Osteoblast (primary cell): Measurements from ENCODE around the gene BAG3. TPM values are rescaled to one million over a fixed set of nuclear protein-coding genes. Genes with fewer than 3 reads are reported as not detected.

Source experiments
- DNase-seq: peaks from one replicate; pipeline ENCODE4 v3.0.0; 2011; ENCODE audit warnings: low spot score, mixed read lengths; ENCODE audit not compliant: insufficient read length; ENCODE audit errors: missing footprints
- H2AFZ ChIP-seq: 2 replicates; pipeline ENCODE4 v1.6.0; 2011; ENCODE audit warnings: mild to moderate bottlenecking, low read length
- H3K27ac ChIP-seq: 2 replicates; pipeline ENCODE4 v1.5.1; 2011; ENCODE audit warnings: mild to moderate bottlenecking, low read depth, low read length, moderate library complexity
- H3K27me3 ChIP-seq: 2 replicates; pipeline ENCODE4 v1.6.0; 2012; ENCODE audit warnings: mild to moderate bottlenecking, control low read depth, inconsistent platforms, low read length, moderate library complexity; ENCODE audit not compliant: insufficient read depth
- H3K36me3 ChIP-seq: 2 replicates; pipeline ENCODE4 v1.5.1; 2011; ENCODE audit warnings: mild to moderate bottlenecking, low read length, control low read depth, moderate library complexity; ENCODE audit not compliant: insufficient read depth
- H3K4me1 ChIP-seq: 2 replicates; pipeline ENCODE4 v1.5.1; 2011; ENCODE audit warnings: mild to moderate bottlenecking, low read length, control low read depth, moderate library complexity; ENCODE audit not compliant: insufficient read depth
- H3K4me2 ChIP-seq: 2 replicates; pipeline ENCODE4 v1.6.0; 2011; ENCODE audit warnings: mild to moderate bottlenecking, low read length; ENCODE audit not compliant: insufficient read depth
- H3K4me3 ChIP-seq: fragments of 200-600 bp; sonication (generic); 3 replicates; pipeline ENCODE4 v1.5.1; 2012; ENCODE audit warnings: mild to moderate bottlenecking, low read length, inconsistent platforms; ENCODE audit not compliant: insufficient read depth
- H3K79me2 ChIP-seq: 2 replicates; pipeline ENCODE4 v1.6.0; 2012; ENCODE audit warnings: mild to moderate bottlenecking, low read length, control low read depth, inconsistent platforms; ENCODE audit not compliant: insufficient read depth
- H3K9me3 ChIP-seq: 2 replicates; pipeline ENCODE4 v1.5.1; 2011; ENCODE audit warnings: low read depth, low read length, control low read depth
- H4K20me1 ChIP-seq: 2 replicates; pipeline ENCODE4 v1.6.0; 2012; ENCODE audit warnings: mild to moderate bottlenecking, low read length, control low read depth; ENCODE audit not compliant: insufficient read depth
- total RNA-seq: library from RNA; depleted of rRNA; stranded (reverse); fragments of >200 nt; gene quantifications from 2 replicates; pipeline ENCODE4 v1.2.3, GENCODE V29; 2012
- TF ChIP-seq, protein P1 (sequence below): IDR thresholded peaks from 2 replicates; pipeline ENCODE4 v1.5.1; 2011; ENCODE audit warnings: mild to moderate bottlenecking, low read depth, low read length, moderate library complexity; ENCODE audit errors: extremely low read depth

Gene BAG3
- total RNA-seq, 1 donor = 12.7 TPM

DNA sequence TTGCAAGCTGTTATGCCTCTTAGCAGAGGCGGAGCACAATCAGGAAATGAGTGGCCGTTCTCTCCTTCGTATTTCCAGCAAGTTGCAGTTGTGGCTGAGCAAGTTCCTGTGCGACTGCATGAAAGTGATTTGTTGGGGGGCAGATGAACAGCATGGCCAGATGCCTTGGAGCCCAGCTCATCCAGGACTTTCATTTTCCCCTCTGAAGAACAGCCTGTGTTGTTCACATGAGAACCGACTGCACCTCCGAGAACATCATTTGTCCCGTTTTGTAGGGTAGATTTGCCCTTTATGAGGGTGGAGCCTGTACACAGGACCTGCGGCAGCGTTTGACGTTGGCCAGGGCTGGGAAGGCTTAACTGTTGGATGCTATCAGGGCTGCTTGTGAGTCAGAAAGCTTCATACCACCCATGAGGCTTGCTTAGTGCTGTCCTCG is 4.4 kb downstream of the BAG3 start:
- TF ChIP-seq, protein P1, sequence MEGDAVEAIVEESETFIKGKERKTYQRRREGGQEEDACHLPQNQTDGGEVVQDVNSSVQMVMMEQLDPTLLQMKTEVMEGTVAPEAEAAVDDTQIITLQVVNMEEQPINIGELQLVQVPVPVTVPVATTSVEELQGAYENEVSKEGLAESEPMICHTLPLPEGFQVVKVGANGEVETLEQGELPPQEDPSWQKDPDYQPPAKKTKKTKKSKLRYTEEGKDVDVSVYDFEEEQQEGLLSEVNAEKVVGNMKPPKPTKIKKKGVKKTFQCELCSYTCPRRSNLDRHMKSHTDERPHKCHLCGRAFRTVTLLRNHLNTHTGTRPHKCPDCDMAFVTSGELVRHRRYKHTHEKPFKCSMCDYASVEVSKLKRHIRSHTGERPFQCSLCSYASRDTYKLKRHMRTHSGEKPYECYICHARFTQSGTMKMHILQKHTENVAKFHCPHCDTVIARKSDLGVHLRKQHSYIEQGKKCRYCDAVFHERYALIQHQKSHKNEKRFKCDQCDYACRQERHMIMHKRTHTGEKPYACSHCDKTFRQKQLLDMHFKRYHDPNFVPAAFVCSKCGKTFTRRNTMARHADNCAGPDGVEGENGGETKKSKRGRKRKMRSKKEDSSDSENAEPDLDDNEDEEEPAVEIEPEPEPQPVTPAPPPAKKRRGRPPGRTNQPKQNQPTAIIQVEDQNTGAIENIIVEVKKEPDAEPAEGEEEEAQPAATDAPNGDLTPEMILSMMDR = no peak
- peaks cover 11% of the 10 kb centered on the region for H3K36me3 ChIP-seq

DNA sequence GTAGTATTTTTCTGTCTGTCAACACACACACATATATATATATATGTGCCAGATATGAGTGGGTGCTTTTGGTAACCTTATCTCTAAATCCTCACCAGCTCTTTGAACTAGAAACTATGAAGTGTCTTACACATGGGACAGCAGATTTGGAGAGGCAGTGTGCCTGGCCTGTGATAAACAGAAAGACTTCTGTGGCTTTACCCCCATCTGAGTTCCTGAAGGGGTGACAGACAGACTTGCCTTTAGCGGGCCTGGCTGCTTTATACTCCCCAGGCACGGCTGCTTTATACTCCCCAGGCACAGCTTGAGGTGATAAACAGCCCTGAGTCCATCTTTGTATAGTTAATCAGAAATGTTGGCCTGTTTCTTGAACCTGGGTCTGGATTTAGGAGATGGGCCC is 5.6 kb downstream of the BAG3 start:
- Histone ChIP-seq H4K20me1 (peaks cover 87% of the 10 kb centered on the region), H3K4me1 (peaks cover 65% of the 10 kb centered on the region), H3K36me3 (peaks cover 11% of the 10 kb centered on the region)

More for the DNA sequence above, 4.4 kb downstream of the BAG3 start:
- DNase-seq = peak; percentile 93
- Histone ChIP-seq H3K79me2 (peaks cover 91% of the 10 kb centered on the region), H3K4me3 (peak overlapping the region; percentile 55), H3K9me3 (no peaks in the 10 kb centered on the region), H3K27me3 (no peaks in the 10 kb centered on the region), H4K20me1 (peaks cover 80% of the 10 kb centered on the region), H2AFZ (peak overlapping the region; percentile 63), H3K4me1 (peaks cover 66% of the 10 kb centered on the region), H3K4me2 (peak overlapping the region; percentile 94), H3K27ac (peak overlapping the region; percentile 74)

DNA sequence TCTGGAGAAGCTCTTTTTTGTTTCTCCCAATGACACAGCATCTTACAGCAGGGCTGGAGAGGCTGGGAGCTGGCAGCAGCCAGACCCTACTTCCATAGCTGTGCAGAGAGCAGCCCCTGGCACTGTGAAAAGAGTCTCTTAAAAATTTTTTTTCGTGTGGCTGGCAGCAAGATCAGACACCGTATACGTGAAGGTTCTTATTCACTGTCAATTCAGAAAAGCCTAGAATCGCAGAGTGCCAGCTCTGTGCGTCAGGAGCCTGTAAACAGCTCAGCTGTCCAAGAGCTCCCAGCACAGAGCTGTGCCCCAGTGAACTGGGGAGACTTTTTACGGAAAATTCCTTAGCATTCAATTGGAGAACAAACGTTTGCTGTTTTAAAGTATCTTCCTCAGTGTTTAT is 6.5 kb downstream of the BAG3 start:
- Histone ChIP-seq H3K27ac (peak overlapping the region; percentile 74), H3K9me3 (no peaks in the 10 kb centered on the region), H3K4me2 (peak overlapping the region; percentile 71), H3K4me3 (no peak overlapping the region), H3K4me1 (peaks cover 65% of the 10 kb centered on the region), H3K27me3 (no peaks in the 10 kb centered on the region), H4K20me1 (peaks cover 85% of the 10 kb centered on the region), H3K36me3 (peaks cover 11% of the 10 kb centered on the region), H2AFZ (no peak overlapping the region), H3K79me2 (peaks cover 99% of the 10 kb centered on the region)
- TF ChIP-seq, protein P1 = no peak
- no peak for DNase-seq

More for the DNA sequence above, 5.6 kb downstream of the BAG3 start:
- Histone ChIP-seq H3K9me3 (no peaks in the 10 kb centered on the region), H3K4me2 (no peak overlapping the region), H3K79me2 (peaks cover 99% of the 10 kb centered on the region), H2AFZ (no peak overlapping the region), H3K27ac (peak overlapping the region; percentile 74), H3K4me3 (no peak overlapping the region), H3K27me3 (no peaks in the 10 kb centered on the region)
- TF ChIP-seq, protein P1 = no peak
- no peak for DNase-seq

DNA sequence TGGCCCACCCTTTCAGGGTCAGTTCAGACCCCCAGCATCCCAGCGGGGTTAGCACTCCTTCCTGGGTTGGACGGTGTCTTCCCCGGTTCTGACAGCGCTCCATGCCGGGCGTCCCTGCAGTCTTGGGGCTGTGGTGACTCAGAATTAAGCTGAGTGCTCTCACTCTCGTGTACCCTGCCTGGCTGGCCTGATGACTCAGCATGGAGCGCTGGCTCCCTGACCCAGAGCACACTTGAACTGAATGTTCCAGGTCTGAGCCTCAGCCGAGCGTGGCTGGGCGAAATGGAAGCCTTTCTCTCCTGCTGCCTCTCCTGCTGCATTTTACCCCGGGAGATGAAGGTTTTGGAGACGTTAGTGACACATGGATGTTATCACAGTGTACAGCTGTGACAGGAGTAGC is 7.1 kb downstream of the BAG3 start:
- Histone ChIP-seq H3K9me3 (no peaks in the 10 kb centered on the region), H3K79me2 (peaks cover 99% of the 10 kb centered on the region), H3K36me3 (peaks cover 11% of the 10 kb centered on the region), H3K4me1 (peaks cover 64% of the 10 kb centered on the region), H2AFZ (no peak overlapping the region), H3K27me3 (no peaks in the 10 kb centered on the region), H3K4me3 (peak overlapping the region; percentile 32), H4K20me1 (peaks cover 83% of the 10 kb centered on the region), H3K4me2 (peak overlapping the region; percentile 71), H3K27ac (peak overlapping the region; percentile 74)
- TF ChIP-seq, protein P1 = no peak
- peak; percentile 97 for DNase-seq
